ENCODE measurements around the gene LPAR5. TPM values are rescaled to one million over a fixed set of nuclear protein-coding genes. Genes with fewer than 3 reads are reported as not detected.

LPAR5 gene
- total and polyA plus RNA-seq, 7 donors = 0.27 to 16.5 (median 1.5) TPM

GRCh38 chr12:6618483-6619225 is 17.1 kb downstream of the LPAR5 start:
- no peak overlapping the region for H3K27ac ChIP-seq
- TF ChIP-seq POLR2A (IDR thresholded peaks at IDR 0.05) = no peak
- TF ChIP-seq CTCF (IDR thresholded peaks at IDR 0.05) = no peak
- TF ChIP-seq EP300 (IDR thresholded peaks at IDR 0.05) = no peak
- TF ChIP-seq POLR2AphosphoS5 (IDR thresholded peaks at IDR 0.05) = no peak
- peaks cover 8 to 14% (median 11%) of the 10 kb centered on the region in 3 donors for H3K27me3 ChIP-seq
- H3K4me1 ChIP-seq = peaks cover 0 to 17% (median 15%) of the 10 kb centered on the region in 4 donors
- WGBS, 2 donors = 65 to 83% methylated on average over 5 of the region's 5 CpGs
- no peaks in the 10 kb centered on the region for H3K9me3 ChIP-seq
- H3K4me3 ChIP-seq = no peak overlapping the region
- DNase-seq = no peak
- no peaks in the 10 kb centered on the region for H3K36me3 ChIP-seq
- intact Hi-C loops (cut with DNase I) = loop anchor here (2.0 to 5.0 kb wide), 2 partner anchors 28 to 209 kb away; partner anchors contain the start of genes ACRBP and P3H3

GRCh38 chr12:6615802-6616201 is 20.0 kb downstream of the LPAR5 start:
- Histone ChIP-seq H3K9me3 (no peaks in the 10 kb centered on the region), H3K27me3 (peaks cover 8 to 10% (median 9%) of the 10 kb centered on the region in 3 donors), H3K27ac (peak overlapping the region; percentile 87 to 96 (median 94)), H3K4me1 (peaks cover 0 to 45% (median 43%) of the 10 kb centered on the region in 4 donors), H3K4me3 (no peak overlapping the region), H3K36me3 (no peaks in the 10 kb centered on the region)
- no peak for TF ChIP-seq POLR2AphosphoS5 (IDR thresholded peaks at IDR 0.05)
- TF ChIP-seq CTCF (IDR thresholded peaks at IDR 0.05) = no peak
- no peak for TF ChIP-seq EP300 (IDR thresholded peaks at IDR 0.05)
- intact Hi-C loops (cut with DNase I) = loop anchor here (2.0 to 5.0 kb wide), 2 partner anchors 163 to 211 kb away; partner anchors contain the start of gene P3H3
- 56 to 61% methylated on average over 3 of the region's 3 CpGs for WGBS, 2 donors
- DNase-seq = no peak

GRCh38 chr12:6614513-6615172 is 21.1 kb downstream of the LPAR5 start:
- no peak overlapping the region for H3K4me3 ChIP-seq
- H3K36me3 ChIP-seq = no peaks in the 10 kb centered on the region
- DNase-seq = no peak
- 29 to 68% methylated on average over 7 of the region's 7 CpGs for WGBS, 2 donors
- no peak for TF ChIP-seq POLR2A (IDR thresholded peaks at IDR 0.05)
- no peak for TF ChIP-seq CTCF (IDR thresholded peaks at IDR 0.05)
- TF ChIP-seq POLR2AphosphoS5 (IDR thresholded peaks at IDR 0.05) = no peak
- TF ChIP-seq EP300 (IDR thresholded peaks at IDR 0.05) = no peak
- H3K27ac ChIP-seq = peak overlapping the region; percentile 87 to 96 (median 94)
- intact Hi-C loops (cut with DNase I) = loop anchor here (1.0 to 5.0 kb wide), 4 partner anchors 75 to 213 kb away; partner anchors contain the start of genes P3H3, PTMS and ZNF384
- no peaks in the 10 kb centered on the region for H3K9me3 ChIP-seq
- peaks cover 0 to under 1% (median 0%) of the 10 kb centered on the region in 3 donors for H3K27me3 ChIP-seq
- peaks cover 0 to 39% (median 36%) of the 10 kb centered on the region in 4 donors for H3K4me1 ChIP-seq

GRCh38 chr12:6613776-6614512 is 21.8 kb downstream of the LPAR5 start:
- Histone ChIP-seq H3K27ac (peak overlapping the region; percentile 87 to 96 (median 94)), H3K4me1 (peaks cover 0 to 39% (median 36%) of the 10 kb centered on the region in 4 donors), H3K36me3 (no peaks in the 10 kb centered on the region), H3K9me3 (no peaks in the 10 kb centered on the region), H3K27me3 (no peaks in the 10 kb centered on the region), H3K4me3 (peak overlapping the region in 1 of 4 donors; percentile 19)
- 5 to 15% methylated on average over 21 of the region's 21 CpGs for WGBS, 2 donors
- DNase-seq = peak; percentile 98
- intact Hi-C loops (cut with DNase I) = loop anchor here (1.0 to 5.0 kb wide), 3 partner anchors 75 to 165 kb away; partner anchors contain the start of genes PTMS and ZNF384
- TF ChIP-seq EP300 (IDR thresholded peaks at IDR 0.05) (no peak), POLR2AphosphoS5 (IDR thresholded peaks at IDR 0.05) (peak; percentile 19 to 77 (median 59))
